ENCODE data around the gene SLC2A5.

The SLC2A5 gene

DNA sequence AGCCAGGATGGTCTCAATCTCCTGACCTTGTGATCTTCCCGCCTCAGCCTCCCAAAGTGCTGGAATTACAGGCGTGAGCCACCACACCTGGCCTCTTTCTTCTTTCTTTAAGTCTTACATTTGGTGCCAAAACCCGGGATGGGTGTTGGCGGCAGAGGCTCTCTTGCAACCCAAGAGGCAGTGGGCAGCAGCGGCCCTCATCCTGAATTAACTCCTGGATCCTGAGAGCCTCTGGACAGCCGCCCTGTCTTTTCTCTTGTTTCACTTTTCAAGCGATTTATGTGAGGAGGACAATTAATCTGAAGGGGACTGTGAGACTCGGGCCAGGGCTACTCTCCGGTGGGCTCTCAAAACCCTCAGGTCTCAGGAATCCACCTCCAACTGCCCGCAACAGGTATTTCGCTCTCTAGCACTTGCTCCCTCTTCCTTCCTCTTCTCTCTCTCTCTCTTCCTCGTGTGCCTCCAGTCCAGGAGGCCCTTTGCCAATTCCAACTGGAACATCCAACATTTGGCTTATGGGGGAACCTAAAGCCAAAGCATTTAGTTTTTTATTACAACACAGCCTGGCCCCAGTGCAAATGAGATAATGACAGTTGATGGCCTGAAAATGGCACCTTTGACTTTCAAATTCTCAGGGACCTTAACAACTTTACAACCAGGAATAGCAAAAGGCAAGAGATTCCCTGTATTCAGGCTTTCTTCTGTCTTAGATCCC lies 18.1 kb upstream of the SLC2A5 start:
- no peak overlapping the region for H3K9ac ChIP-seq (ENCODE audit: low read length)
- peaks cover 0 to 2% of the 10 kb centered on the region in 2 experiments for H3K4me1 ChIP-seq (ENCODE audit: control insufficient read depth in 1 of 2, insufficient read depth in 2 of 2, low read length in 2 of 2)
- H2AK5ac ChIP-seq (ENCODE audit: low read length) = no peak overlapping the region
- no peak overlapping the region for H3K23ac ChIP-seq (ENCODE audit: low read length)
- H3K9me3 ChIP-seq (ENCODE audit: insufficient read depth, low read depth, low read length) = no peaks in the 10 kb centered on the region
- no peak overlapping the region for H3K4ac ChIP-seq (ENCODE audit: low read depth, low read length)
- no peak overlapping the region for H3K4me3 ChIP-seq (ENCODE audit: low read depth, low read length)
- no peaks in the 10 kb centered on the region for H3K36me3 ChIP-seq (ENCODE audit: control insufficient read depth in 1 of 2, insufficient read depth in 2 of 2, low read length in 2 of 2)
- H2AFZ ChIP-seq (ENCODE audit: insufficient read depth, low read length, poor library complexity) = no peak overlapping the region
- H2BK12ac ChIP-seq (ENCODE audit: low read length) = no peak overlapping the region
- H3K4me2 ChIP-seq (ENCODE audit: low read length) = no peak overlapping the region
- no peak overlapping the region for H3K14ac ChIP-seq (ENCODE audit: low read length)
- no peak overlapping the region for H2BK120ac ChIP-seq (ENCODE audit: insufficient read depth, low read length, poor library complexity)
- no peak overlapping the region for H4K12ac ChIP-seq (ENCODE audit: low read depth, low read length)
- H4K8ac ChIP-seq (ENCODE audit: low read depth, low read length) = no peak overlapping the region
- no peak overlapping the region for H2BK5ac ChIP-seq (ENCODE audit: low read depth, low read length, poor library complexity)
- no peaks in the 10 kb centered on the region for H3K79me2 ChIP-seq (ENCODE audit: control insufficient read depth, insufficient read depth, low read length, poor library complexity)
- no CpG with 5 or more reads among the region's 12 CpGs for WGBS (ENCODE audit: extremely low coverage, insufficient coverage, insufficient read length)
- no peak overlapping the region for H4K91ac ChIP-seq (ENCODE audit: low read depth, low read length)
- no peak for DNase-seq
- no peaks in the 10 kb centered on the region for H3K79me1 ChIP-seq (ENCODE audit: low read length)
- no peak overlapping the region for H3K27ac ChIP-seq (ENCODE audit: low read depth, low read length)
- H3K18ac ChIP-seq (ENCODE audit: low read length) = no peak overlapping the region
- H3K27me3 ChIP-seq (ENCODE audit: insufficient read depth, low read length) = no peaks in the 10 kb centered on the region

DNA sequence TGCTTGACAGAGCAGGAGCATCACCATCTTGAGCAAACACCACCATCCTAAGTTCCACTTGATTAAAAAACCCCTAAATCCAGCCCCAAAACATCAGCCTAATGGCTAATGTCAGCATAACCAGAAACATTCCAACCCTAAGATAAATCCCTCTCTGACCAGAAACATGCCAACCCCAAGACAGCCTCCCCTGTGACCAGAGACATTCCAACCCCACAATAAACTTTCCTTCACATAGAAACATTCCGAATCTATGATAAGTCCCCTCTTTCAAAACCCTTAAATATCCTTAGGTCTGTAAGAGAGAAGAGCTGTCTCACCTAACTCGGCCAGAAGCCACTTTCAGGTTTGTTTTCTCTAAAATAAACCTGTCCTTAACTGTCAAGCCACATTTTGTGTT lies 17.4 kb upstream of the SLC2A5 start:
- H3K27ac ChIP-seq (ENCODE audit: low read depth, low read length) = no peak overlapping the region
- no peak overlapping the region for H3K18ac ChIP-seq (ENCODE audit: low read length)
- H2BK5ac ChIP-seq (ENCODE audit: low read depth, low read length, poor library complexity) = no peak overlapping the region
- no peak overlapping the region for H3K9ac ChIP-seq (ENCODE audit: low read length)
- H2BK120ac ChIP-seq (ENCODE audit: insufficient read depth, low read length, poor library complexity) = no peak overlapping the region
- H3K79me1 ChIP-seq (ENCODE audit: low read length) = no peaks in the 10 kb centered on the region
- no peaks in the 10 kb centered on the region for H3K79me2 ChIP-seq (ENCODE audit: control insufficient read depth, insufficient read depth, low read length, poor library complexity)
- DNase-seq = no peak
- no peaks in the 10 kb centered on the region for H3K9me3 ChIP-seq (ENCODE audit: insufficient read depth, low read depth, low read length)
- H3K27me3 ChIP-seq (ENCODE audit: insufficient read depth, low read length) = no peaks in the 10 kb centered on the region
- H3K4me1 ChIP-seq (ENCODE audit: control insufficient read depth in 1 of 2, insufficient read depth in 2 of 2, low read length in 2 of 2) = peaks cover 0 to 2% of the 10 kb centered on the region in 2 experiments
- H3K4ac ChIP-seq (ENCODE audit: low read depth, low read length) = no peak overlapping the region
- no peak overlapping the region for H3K14ac ChIP-seq (ENCODE audit: low read length)
- no peak overlapping the region for H3K4me3 ChIP-seq (ENCODE audit: low read depth, low read length)
- no CpG with 5 or more reads among the region's 2 CpGs for WGBS (ENCODE audit: extremely low coverage, insufficient coverage, insufficient read length)
- H2AFZ ChIP-seq (ENCODE audit: insufficient read depth, low read length, poor library complexity) = no peak overlapping the region
- H2BK12ac ChIP-seq (ENCODE audit: low read length) = no peak overlapping the region
- H2AK5ac ChIP-seq (ENCODE audit: low read length) = no peak overlapping the region
- no peaks in the 10 kb centered on the region for H3K36me3 ChIP-seq (ENCODE audit: control insufficient read depth in 1 of 2, insufficient read depth in 2 of 2, low read length in 2 of 2)
- H3K4me2 ChIP-seq (ENCODE audit: low read length) = no peak overlapping the region
- H4K8ac ChIP-seq (ENCODE audit: low read depth, low read length) = no peak overlapping the region
- no peak overlapping the region for H3K23ac ChIP-seq (ENCODE audit: low read length)
- no peak overlapping the region for H4K91ac ChIP-seq (ENCODE audit: low read depth, low read length)
- H4K12ac ChIP-seq (ENCODE audit: low read depth, low read length) = no peak overlapping the region

DNA sequence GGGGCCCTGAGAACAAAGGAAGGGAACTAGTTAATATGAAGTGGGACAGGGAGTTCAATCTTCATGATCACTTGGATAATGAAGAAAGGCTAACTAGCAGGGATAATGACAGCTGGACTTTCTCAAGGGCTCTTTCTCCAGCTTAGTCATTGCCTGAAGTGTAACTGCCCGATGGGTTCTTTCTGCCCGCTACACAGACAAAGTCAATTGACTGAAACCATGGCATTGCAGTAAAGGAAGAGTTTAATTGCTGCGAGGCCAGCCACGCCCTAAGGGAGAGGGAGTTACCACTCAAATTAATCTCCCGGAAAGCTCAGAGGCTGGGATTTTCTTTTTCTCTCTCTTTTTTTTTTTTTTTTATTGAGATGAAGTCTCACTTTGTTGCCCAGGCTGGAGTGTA lies 16.6 kb upstream of the SLC2A5 start:
- H3K4me1 ChIP-seq (ENCODE audit: control insufficient read depth in 1 of 2, insufficient read depth in 2 of 2, low read length in 2 of 2) = peaks cover 0 to 2% of the 10 kb centered on the region in 2 experiments
- no CpG with 5 or more reads among the region's 5 CpGs for WGBS (ENCODE audit: extremely low coverage, insufficient coverage, insufficient read length)
- H4K91ac ChIP-seq (ENCODE audit: low read depth, low read length) = no peak overlapping the region
- H3K27me3 ChIP-seq (ENCODE audit: insufficient read depth, low read length) = no peaks in the 10 kb centered on the region
- no peaks in the 10 kb centered on the region for H3K79me2 ChIP-seq (ENCODE audit: control insufficient read depth, insufficient read depth, low read length, poor library complexity)
- no peaks in the 10 kb centered on the region for H3K9me3 ChIP-seq (ENCODE audit: insufficient read depth, low read depth, low read length)
- H2AFZ ChIP-seq (ENCODE audit: insufficient read depth, low read length, poor library complexity) = no peak overlapping the region
- no peaks in the 10 kb centered on the region for H3K36me3 ChIP-seq (ENCODE audit: control insufficient read depth in 1 of 2, insufficient read depth in 2 of 2, low read length in 2 of 2)
- H3K27ac ChIP-seq (ENCODE audit: low read depth, low read length) = no peak overlapping the region
- H4K12ac ChIP-seq (ENCODE audit: low read depth, low read length) = no peak overlapping the region
- H2AK5ac ChIP-seq (ENCODE audit: low read length) = no peak overlapping the region
- no peak overlapping the region for H3K14ac ChIP-seq (ENCODE audit: low read length)
- no peak overlapping the region for H4K8ac ChIP-seq (ENCODE audit: low read depth, low read length)
- no peak overlapping the region for H2BK120ac ChIP-seq (ENCODE audit: insufficient read depth, low read length, poor library complexity)
- no peaks in the 10 kb centered on the region for H3K79me1 ChIP-seq (ENCODE audit: low read length)
- H3K23ac ChIP-seq (ENCODE audit: low read length) = no peak overlapping the region
- no peak overlapping the region for H3K4ac ChIP-seq (ENCODE audit: low read depth, low read length)
- no peak for DNase-seq
- no peak overlapping the region for H3K18ac ChIP-seq (ENCODE audit: low read length)
- H3K9ac ChIP-seq (ENCODE audit: low read length) = no peak overlapping the region
- no peak overlapping the region for H3K4me3 ChIP-seq (ENCODE audit: low read depth, low read length)
- no peak overlapping the region for H2BK5ac ChIP-seq (ENCODE audit: low read depth, low read length, poor library complexity)
- H3K4me2 ChIP-seq (ENCODE audit: low read length) = no peak overlapping the region
- no peak overlapping the region for H2BK12ac ChIP-seq (ENCODE audit: low read length)

DNA sequence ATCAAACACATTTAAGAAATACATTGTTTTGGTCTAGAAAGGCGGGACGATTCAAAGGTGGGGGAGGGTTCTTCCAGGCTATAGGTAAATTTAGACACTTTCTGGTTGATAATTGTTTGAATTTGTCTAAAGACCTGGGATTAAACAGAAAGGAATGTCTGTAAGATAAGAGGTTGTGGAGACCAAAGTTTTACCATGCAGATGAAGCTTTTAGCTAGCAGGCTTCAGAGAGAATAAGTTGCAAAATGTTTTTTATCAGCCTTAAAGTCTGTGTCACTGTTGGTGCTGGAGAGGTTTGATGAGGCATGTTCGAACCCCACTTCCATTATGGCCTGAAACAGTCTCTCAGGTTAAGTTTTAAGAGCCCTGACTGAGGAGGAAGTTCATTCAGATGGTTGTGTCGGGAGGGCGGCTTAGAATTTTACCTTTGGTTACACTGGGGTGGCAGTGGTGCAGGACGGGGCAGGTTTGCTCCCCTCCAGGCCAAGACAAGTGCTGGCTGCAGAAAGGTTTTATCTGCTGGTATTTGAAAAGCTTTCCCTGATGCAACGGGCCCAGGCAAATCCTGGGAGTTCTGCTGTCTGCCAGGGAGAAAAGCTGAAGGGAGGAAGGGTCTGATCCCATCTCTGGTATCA lies 16.0 kb upstream of the SLC2A5 start:
- WGBS (ENCODE audit: extremely low coverage, insufficient coverage, insufficient read length) = no CpG with 5 or more reads among the region's 7 CpGs
- H3K4me3 ChIP-seq (ENCODE audit: low read depth, low read length) = no peak overlapping the region
- H2BK5ac ChIP-seq (ENCODE audit: low read depth, low read length, poor library complexity) = no peak overlapping the region
- H4K91ac ChIP-seq (ENCODE audit: low read depth, low read length) = no peak overlapping the region
- H2AFZ ChIP-seq (ENCODE audit: insufficient read depth, low read length, poor library complexity) = no peak overlapping the region
- no peak overlapping the region for H3K23ac ChIP-seq (ENCODE audit: low read length)
- H3K4me1 ChIP-seq (ENCODE audit: control insufficient read depth in 1 of 2, insufficient read depth in 2 of 2, low read length in 2 of 2) = peaks cover 2 to 3% of the 10 kb centered on the region in 2 experiments
- H3K4me2 ChIP-seq (ENCODE audit: low read length) = no peak overlapping the region
- no peak overlapping the region for H3K4ac ChIP-seq (ENCODE audit: low read depth, low read length)
- no peaks in the 10 kb centered on the region for H3K27me3 ChIP-seq (ENCODE audit: insufficient read depth, low read length)
- H2AK5ac ChIP-seq (ENCODE audit: low read length) = no peak overlapping the region
- no peak overlapping the region for H3K27ac ChIP-seq (ENCODE audit: low read depth, low read length)
- H3K79me2 ChIP-seq (ENCODE audit: control insufficient read depth, insufficient read depth, low read length, poor library complexity) = no peaks in the 10 kb centered on the region
- no peaks in the 10 kb centered on the region for H3K36me3 ChIP-seq (ENCODE audit: control insufficient read depth in 1 of 2, insufficient read depth in 2 of 2, low read length in 2 of 2)
- no peak overlapping the region for H2BK12ac ChIP-seq (ENCODE audit: low read length)
- H3K18ac ChIP-seq (ENCODE audit: low read length) = no peak overlapping the region
- no peak for DNase-seq
- no peak overlapping the region for H4K8ac ChIP-seq (ENCODE audit: low read depth, low read length)
- no peaks in the 10 kb centered on the region for H3K79me1 ChIP-seq (ENCODE audit: low read length)
- H2BK120ac ChIP-seq (ENCODE audit: insufficient read depth, low read length, poor library complexity) = no peak overlapping the region
- no peak overlapping the region for H4K12ac ChIP-seq (ENCODE audit: low read depth, low read length)
- no peaks in the 10 kb centered on the region for H3K9me3 ChIP-seq (ENCODE audit: insufficient read depth, low read depth, low read length)
- H3K14ac ChIP-seq (ENCODE audit: low read length) = no peak overlapping the region
- H3K9ac ChIP-seq (ENCODE audit: low read length) = no peak overlapping the region
